Stimulated activated CD4-positive, alpha-beta T cell treated with anti-CD3 and anti-CD28 coated beads, Interleukin-1b, Interleukin-23, amount 100 ng/mL, for 4 hours (primary cell): ENCODE results near the gene GOLGA1.
"Not testable (repeated sequence)": the region's sequence is repeated elsewhere in the genome, so short reads cannot be mapped to it uniquely, and the experiment has no call there.

Experiments used
- DNase-seq, 2 donors: peaks; one replicate each; pipeline ENCODE4 v3.0.0-alpha.2; 2020; ENCODE audit warnings: low read depth in 2 of 2

GOLGA1 gene

DNA sequence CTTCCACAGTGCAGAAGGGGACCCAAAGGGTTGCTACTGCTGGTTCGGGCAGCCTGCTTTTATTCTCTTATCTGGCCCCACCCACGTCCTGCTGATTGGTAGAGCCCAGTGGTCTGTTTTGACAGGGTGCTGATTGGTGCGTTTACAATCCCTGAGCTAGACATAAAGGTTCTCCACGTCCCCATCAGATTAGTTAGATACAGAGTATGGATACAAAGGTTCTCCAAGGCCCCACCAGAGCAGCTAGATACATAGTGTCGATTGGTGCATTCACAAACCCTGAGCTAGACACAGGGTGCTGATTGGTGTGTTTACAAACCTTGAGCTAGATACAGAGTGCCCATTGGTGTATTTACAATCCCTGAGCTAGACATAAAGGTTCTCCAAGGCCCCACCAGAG lies 102.8 kb downstream of the GOLGA1 start:
- DNase-seq = not testable (repeated sequence)

DNA sequence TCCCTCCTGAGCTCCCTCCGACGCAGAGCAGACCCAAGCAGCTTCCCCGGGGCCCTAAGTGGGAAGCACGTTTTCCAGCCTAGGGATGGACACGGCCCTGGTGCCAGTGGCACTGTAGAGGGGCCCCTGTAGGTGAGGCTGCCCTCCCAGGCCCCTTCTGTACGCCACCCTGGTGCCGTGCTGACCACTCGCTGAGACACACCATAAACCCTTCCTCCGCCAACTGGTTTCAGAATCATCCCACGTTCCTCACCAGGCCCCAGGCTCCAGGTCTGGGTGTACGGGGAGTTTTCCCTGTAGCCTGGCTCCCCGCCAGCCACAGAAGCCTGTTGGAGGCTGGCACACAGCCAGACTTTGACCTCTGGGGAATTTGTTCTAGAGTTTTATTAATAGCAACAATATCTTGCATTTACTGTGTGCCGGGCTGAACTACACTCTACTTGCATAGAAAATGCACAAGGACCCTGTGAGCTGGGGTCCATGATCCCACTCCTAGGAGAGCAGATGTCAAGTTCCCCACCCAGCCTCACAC lies 105.8 kb downstream of the GOLGA1 start:
- no peak for DNase-seq

DNA sequence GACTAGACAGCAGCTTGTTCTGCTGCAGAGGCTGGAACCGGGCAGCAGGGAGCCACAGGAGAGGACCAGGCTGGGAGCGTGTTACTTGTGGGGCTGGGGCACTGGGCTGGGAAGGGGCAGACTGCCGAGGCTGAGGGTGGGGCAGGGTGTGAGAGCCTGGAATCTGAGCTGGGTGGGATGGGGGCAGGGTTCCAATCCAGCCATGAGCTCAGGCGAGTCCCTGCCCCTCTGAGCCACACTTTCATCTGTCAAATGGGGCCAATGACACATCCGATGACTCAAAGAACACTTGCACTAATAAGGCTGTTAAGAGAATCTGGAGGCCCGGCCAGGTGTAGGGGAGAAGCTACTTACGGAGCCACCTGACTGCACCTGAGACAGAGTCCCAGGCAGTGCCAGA lies 106.3 kb downstream of the GOLGA1 start:
- no peak for DNase-seq

DNA sequence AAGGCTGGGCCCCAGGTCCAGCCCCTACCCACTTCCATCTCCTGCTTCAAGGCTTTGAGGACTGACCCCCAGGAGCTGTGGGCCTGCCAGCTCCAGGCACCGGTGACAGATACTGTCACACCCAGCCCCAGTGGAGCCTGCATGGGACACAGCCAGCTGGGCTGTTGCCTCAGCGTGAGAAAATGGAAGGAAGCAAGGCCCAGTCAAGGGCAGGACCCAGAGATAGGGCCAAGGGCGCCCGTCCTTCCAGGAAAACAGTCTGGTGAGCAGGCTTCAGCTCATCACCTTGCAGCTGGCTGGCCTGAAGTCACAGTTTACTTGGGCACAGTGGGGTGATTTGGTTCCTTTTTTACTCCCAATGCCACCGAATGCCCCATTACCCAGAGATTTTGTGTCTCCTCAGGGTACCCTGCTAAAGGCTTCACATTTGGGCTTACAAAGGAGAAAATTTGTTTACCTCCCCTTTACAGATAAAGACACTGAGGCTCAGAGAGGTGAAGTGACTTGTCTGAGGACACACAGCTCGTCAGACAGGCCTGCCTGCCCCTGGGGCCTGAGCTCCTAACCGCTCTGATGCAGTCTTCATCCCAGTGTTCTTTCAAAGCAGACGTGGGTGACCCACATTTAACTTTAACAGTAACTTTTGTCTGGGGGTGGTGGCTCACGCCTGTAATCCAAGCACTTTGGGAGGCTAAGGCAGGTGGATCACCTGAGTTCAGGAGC lies 109.1 kb downstream of the GOLGA1 start:
- DNase-seq = no peak

DNA sequence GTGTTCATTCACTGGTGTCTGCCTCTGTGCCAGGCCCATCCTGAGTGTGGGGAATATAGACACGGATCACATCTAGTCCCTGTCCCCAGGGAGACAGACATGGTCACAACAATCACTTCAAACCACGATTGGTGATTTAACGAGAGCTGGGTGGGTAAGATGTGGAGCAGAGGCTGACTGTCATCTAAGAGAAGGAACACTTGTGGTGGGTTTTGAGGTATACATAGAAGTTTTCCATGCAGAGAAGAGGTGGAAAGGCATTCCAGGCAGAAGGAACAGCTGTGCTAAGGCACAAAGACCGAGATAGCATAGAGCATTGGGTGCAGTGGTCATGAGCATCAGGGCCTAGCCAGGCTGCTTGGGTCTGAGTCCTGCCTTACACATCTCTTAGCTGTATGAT lies 110.3 kb downstream of the GOLGA1 start:
- DNase-seq = no peak

DNA sequence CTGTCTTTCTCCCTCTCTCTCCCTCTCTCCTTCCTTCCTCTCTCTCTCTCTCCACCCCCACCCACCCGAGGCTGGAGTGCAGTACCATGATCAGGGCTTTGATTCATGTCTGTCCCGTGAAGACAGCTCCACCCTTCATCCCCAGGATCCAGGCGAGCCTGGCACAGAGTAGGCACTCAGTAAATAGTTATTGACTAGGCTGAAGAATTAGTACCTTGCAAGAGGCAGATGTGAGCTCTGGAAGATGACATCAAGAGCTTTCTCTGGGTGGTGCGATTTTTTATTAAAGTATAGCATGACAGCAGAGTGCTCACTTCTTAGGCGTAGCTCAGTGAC lies 111.6 kb downstream of the GOLGA1 start:
- no peak for DNase-seq

DNA sequence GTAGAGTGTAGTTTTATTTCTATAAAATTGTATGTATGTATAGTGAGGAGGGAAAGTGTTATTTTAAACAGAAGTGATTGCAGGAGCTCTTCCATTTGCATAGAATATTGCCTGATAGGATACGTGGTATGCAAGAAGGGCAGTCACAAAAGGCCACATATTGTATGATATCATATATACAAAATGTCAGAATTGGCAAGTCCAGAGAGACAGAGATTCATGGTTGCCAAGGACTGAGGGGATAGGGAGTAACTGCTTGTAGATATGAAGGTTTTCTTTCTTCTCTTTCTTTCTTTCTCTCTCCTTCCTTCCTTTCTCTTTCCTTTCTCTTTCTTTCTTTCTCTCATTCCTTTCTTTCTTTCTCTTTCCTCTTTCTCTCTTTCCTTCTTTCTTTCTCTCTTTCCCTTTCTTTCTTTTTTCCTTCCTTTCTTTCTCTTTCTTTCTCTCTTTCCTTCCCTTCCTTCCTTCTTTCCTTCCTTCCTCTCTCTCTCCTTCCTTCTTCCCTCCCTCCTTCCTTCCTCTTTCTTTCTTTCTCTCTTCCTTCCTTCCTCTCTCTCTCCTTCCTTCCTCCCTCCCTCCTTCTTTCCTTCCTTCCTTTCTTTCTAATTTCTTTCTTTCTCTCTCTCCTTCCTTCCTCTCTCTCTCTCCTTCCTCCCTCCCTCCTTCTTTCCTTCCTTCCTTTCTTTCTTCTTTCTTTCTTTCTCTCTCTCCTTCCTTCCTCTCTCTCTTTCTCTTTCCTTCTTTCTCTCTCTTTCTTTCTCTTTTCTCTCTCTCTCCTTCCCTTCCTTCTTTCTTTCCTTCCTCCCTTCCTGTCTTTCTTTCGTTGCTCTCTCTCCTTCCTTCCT lies 112.2 kb downstream of the GOLGA1 start:
- DNase-seq = no peak
